Chondrocyte (in vitro differentiated cells): ENCODE measurements around the gene IMMP2L. TPM values are rescaled to one million over a fixed set of nuclear protein-coding genes. Genes with fewer than 3 reads are reported as not detected.

Source experiments
- DNase-seq: peaks from one replicate; pipeline ENCODE4 v3.0.0; 2021; ENCODE audit warnings: mixed read lengths, low spot score
- H3K27ac Mint-ChIP-seq: one replicate; pipeline ENCODE4 v1.8.0; 2021; ENCODE audit warnings: mild to moderate bottlenecking, moderate library complexity, mixed read lengths; ENCODE audit not compliant: unreplicated experiment
- H3K27me3 Mint-ChIP-seq: 2 replicates; pipeline ENCODE4 v1.8.0; 2021; ENCODE audit warnings: low read depth, mixed read lengths
- H3K36me3 Mint-ChIP-seq: 2 replicates; pipeline ENCODE4 v1.8.0; 2021; ENCODE audit warnings: low read depth, mixed read lengths
- H3K4me1 Mint-ChIP-seq: 2 replicates; pipeline ENCODE4 v1.8.0; 2021; ENCODE audit warnings: low read depth, mild to moderate bottlenecking, mixed read lengths
- H3K4me3 Mint-ChIP-seq: one replicate; pipeline ENCODE4 v1.8.0; 2021; ENCODE audit warnings: mild to moderate bottlenecking, moderate library complexity, mixed read lengths; ENCODE audit not compliant: unreplicated experiment
- H3K9me3 Mint-ChIP-seq: 2 replicates; pipeline ENCODE4 v1.8.0; 2021; ENCODE audit warnings: low read depth, mixed read lengths
- total RNA-seq: library from RNA; stranded (reverse); gene quantifications from 3 replicates; pipeline ENCODE4 v1.2.1, GENCODE V29; 2021
- TF ChIP-seq, protein P1 (sequence below): fragments of 200-600 bp; sonication (generic); IDR thresholded peaks from 2 replicates; pipeline ENCODE4 v1.5.0; 2021; ENCODE audit warnings: antibody characterized with exemption, mild to moderate bottlenecking, moderate library complexity

The IMMP2L gene
- total RNA-seq, 1 donor from 2014 or later, result 6.1 TPM

DNA sequence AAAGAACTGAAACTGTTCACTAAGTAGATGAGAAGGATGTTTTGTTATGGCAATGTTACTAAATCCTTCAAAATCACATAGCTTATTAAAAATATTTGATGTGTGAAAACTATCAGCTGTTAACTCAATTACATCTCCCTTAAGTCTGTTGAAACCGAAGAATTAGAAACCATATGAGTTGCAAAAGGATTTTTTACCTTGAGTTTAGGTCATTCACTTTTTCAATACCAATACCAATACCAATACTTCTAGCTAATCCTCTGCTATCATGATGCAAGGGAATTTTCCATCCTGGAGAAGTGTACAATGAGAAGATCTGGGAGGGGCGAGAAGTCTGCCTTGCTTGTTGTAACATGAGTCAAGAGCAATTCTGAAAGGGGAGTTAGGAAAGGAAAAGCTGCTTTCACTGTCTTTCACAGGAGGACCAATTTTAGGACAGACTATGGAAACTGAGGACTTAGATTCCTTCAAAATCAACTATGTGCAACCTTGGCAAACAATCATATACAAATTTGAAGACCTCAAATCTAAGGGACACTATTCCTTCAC, 199.7 kb downstream of the IMMP2L start:
- Mint-ChIP-seq H3K4me1 (peaks cover 43% of the 10 kb centered on the region), H3K4me3 (no peak overlapping the region), H3K27me3 (no peaks in the 10 kb centered on the region), H3K9me3 (no peaks in the 10 kb centered on the region), H3K36me3 (no peaks in the 10 kb centered on the region), H3K27ac (peak overlapping the region; percentile 53)
- TF ChIP-seq, protein P1, sequence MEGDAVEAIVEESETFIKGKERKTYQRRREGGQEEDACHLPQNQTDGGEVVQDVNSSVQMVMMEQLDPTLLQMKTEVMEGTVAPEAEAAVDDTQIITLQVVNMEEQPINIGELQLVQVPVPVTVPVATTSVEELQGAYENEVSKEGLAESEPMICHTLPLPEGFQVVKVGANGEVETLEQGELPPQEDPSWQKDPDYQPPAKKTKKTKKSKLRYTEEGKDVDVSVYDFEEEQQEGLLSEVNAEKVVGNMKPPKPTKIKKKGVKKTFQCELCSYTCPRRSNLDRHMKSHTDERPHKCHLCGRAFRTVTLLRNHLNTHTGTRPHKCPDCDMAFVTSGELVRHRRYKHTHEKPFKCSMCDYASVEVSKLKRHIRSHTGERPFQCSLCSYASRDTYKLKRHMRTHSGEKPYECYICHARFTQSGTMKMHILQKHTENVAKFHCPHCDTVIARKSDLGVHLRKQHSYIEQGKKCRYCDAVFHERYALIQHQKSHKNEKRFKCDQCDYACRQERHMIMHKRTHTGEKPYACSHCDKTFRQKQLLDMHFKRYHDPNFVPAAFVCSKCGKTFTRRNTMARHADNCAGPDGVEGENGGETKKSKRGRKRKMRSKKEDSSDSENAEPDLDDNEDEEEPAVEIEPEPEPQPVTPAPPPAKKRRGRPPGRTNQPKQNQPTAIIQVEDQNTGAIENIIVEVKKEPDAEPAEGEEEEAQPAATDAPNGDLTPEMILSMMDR, result no peak
- DNase-seq, result no peak

DNA sequence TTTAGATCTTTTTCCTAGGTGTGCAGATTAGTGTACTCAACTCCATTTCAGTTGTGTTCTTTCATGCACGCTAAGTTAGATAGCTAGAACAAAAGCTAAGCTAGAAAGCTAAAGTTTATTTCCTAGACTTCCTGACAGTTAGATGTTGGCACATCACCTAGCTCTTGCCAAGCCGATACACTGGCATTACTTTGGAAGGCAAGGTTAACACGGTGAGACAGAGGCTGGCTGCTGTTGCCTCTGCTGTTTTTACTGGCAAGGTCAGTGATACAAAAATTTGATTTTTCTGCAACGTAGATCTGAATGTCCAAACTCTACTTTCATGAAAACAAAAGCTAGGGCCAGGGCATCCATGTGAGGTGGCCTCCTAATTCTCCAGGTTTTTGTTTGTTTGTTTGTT, 203.4 kb downstream of the IMMP2L start:
- H3K27me3 Mint-ChIP-seq, result no peaks in the 10 kb centered on the region
- H3K4me3 Mint-ChIP-seq, result no peak overlapping the region
- peaks cover 43% of the 10 kb centered on the region for H3K4me1 Mint-ChIP-seq
- no peaks in the 10 kb centered on the region for H3K36me3 Mint-ChIP-seq
- DNase-seq, result no peak
- no peaks in the 10 kb centered on the region for H3K9me3 Mint-ChIP-seq
- TF ChIP-seq, protein P1, result no peak
- no peak overlapping the region for H3K27ac Mint-ChIP-seq

DNA sequence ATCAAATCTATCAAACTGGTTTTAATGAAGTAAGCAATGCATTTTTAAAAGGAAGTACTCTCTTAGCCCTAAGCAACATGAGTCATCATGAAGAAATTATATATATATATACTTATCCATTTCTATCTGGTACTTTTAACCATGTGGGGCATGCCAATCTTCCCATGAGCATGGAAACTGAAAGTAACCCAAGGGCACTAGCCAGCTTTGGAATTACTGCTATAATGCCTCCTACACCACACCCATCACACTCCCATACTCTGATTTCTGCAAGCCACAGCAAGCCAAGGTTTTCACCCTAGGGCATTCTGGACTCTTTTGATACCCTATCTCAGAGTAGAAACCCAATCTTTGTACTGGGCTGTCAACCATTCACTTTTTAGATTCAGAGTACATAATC, 204.6 kb downstream of the IMMP2L start:
- no peaks in the 10 kb centered on the region for H3K36me3 Mint-ChIP-seq

DNA sequence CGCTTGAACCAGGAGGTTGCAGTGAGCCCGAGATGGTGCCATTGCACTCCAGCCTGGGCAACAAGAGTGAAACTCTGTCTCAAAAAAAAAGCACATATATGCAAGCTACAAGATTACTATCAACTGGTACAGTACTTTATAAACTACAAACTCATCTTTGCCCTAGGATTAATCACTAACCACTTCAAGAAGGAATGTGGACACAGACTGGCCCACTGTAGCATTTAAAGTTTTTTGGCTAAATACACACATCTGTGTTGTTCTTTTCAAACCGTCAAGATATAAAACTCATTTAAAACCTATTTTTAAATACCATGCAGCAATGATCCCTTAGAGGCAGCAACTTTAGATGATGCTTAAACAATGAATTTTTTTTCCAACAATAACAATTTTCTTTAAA, 205.4 kb downstream of the IMMP2L start:
- TF ChIP-seq, protein P1, result no peak
- Mint-ChIP-seq H3K4me1 (peaks cover 24% of the 10 kb centered on the region), H3K9me3 (no peaks in the 10 kb centered on the region), H3K36me3 (no peaks in the 10 kb centered on the region), H3K27me3 (no peaks in the 10 kb centered on the region), H3K27ac (no peak overlapping the region), H3K4me3 (no peak overlapping the region)
- no peak for DNase-seq

More for the DNA sequence above, 204.6 kb downstream of the IMMP2L start:
- DNase-seq, result no peak
- Mint-ChIP-seq H3K27ac (peak overlapping the region; percentile 6), H3K4me1 (peaks cover 31% of the 10 kb centered on the region), H3K4me3 (no peak overlapping the region), H3K9me3 (no peaks in the 10 kb centered on the region), H3K27me3 (no peaks in the 10 kb centered on the region)
- TF ChIP-seq, protein P1, result no peak

DNA sequence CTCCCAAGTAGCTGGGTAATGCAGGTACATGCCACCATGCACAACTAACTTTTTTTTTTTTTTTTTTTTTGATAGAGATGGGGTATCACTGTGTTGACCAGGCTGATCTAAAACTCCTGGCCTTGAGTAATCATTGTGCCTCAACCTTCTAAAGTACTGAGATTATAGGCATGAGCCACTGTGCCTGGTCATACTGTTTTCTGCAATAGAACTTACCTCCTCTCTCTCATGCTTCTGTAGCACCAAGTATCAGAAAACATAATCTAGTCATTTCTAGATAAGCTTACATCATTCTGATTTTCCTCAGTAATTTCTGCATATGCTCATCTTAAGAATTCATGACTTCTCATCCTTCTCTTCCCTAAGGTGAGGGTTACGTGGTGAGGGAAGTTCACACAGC, 210.0 kb downstream of the IMMP2L start:
- no peak overlapping the region for H3K27ac Mint-ChIP-seq
- no peaks in the 10 kb centered on the region for H3K27me3 Mint-ChIP-seq
- H3K36me3 Mint-ChIP-seq, result no peaks in the 10 kb centered on the region
- H3K9me3 Mint-ChIP-seq, result no peaks in the 10 kb centered on the region
- peaks cover 7% of the 10 kb centered on the region for H3K4me1 Mint-ChIP-seq
- no peak overlapping the region for H3K4me3 Mint-ChIP-seq
- no peak for DNase-seq
- TF ChIP-seq, protein P1, result no peak
